ENCODE results near the gene OBSCN.

GRCh38 chr1:228373681-228374571, 166.1 kb downstream of the OBSCN start:
- no peak for TF ChIP-seq CTCF (IDR thresholded peaks at IDR 0.05)
- TF ChIP-seq EZH2 (IDR thresholded peaks at IDR 0.05) = no peak
